Measurements from ENCODE around the gene GGN.

- no peak for TF ChIP-seq CTCF (IDR thresholded peaks at IDR 0.05)
- no peak for TF ChIP-seq POLR2A (IDR thresholded peaks at IDR 0.05)
Observed at GRCh38 chr19:38429055-38429810, 41.4 kb upstream of the GGN start.

Measured in lower leg skin (tissue), 3 donors.